HG03280 (cell line): ENCODE data around the gene M1AP.

ENCODE experiments used
- ATAC-seq: cut with Tn5 transposase; IDR thresholded peaks from one replicate; pipeline ENCODE4 v1.9.1; 2021; ENCODE audit warnings: mild to moderate bottlenecking, moderate library complexity; ENCODE audit not compliant: unreplicated experiment

The M1AP gene

GRCh38 chr2:74528600-74529356 lies 119.4 kb downstream of the M1AP start:
- peak; percentile 3 for ATAC-seq

- ATAC-seq: no peak
These were observed 120.4 kb downstream of the M1AP start for GRCh38 chr2:74527741-74528140.

GRCh38 chr2:74526649-74527230 lies 121.4 kb downstream of the M1AP start:
- ATAC-seq: no peak

GRCh38 chr2:74525717-74526648 lies 122.1 kb downstream of the M1AP start, which contains the start of gene DQX1:
TSS of gene DQX1 (minus strand) at chr2:74526231. CDS start at chr2:74525729, 502 bp downstream.
- no peak for ATAC-seq

GRCh38 chr2:74524955-74525716 lies 123.0 kb downstream of the M1AP start:
- no peak for ATAC-seq

- ATAC-seq: no peak
These were observed 124.1 kb downstream of the M1AP start for GRCh38 chr2:74524005-74524404.

GRCh38 chr2:74522516-74522915 lies 125.6 kb downstream of the M1AP start:
- ATAC-seq: no peak

GRCh38 chr2:74516650-74517049 lies 131.5 kb downstream of the M1AP start:
- no peak for ATAC-seq

GRCh38 chr2:74515981-74516633 lies 132.0 kb downstream of the M1AP start:
- ATAC-seq: peak; percentile 75

- peak; percentile 19 for ATAC-seq
These were observed 132.7 kb downstream of the M1AP start for GRCh38 chr2:74515271-74515980.

- ATAC-seq: no peak
These were observed 133.5 kb downstream of the M1AP start, which contains the start of gene TLX2 for GRCh38 chr2:74514368-74515270. TSS of gene TLX2 (plus strand) at chr2:74514450. CDS start at chr2:74514807, 357 bp downstream.

- no peak for ATAC-seq
These were observed 134.3 kb downstream of the M1AP start for GRCh38 chr2:74513605-74514367.

- ATAC-seq: no peak
These were observed 135.2 kb downstream of the M1AP start for GRCh38 chr2:74512744-74513604.

GRCh38 chr2:74511104-74511989 lies 136.8 kb downstream of the M1AP start:
- ATAC-seq: no peak

- ATAC-seq: no peak
These were observed 137.9 kb downstream of the M1AP start for GRCh38 chr2:74510272-74510671.
